NCI-H2029 treated with DMSO at 0.1 percent for 48 hours (cell line): Measurements from ENCODE around the gene CNOT8.
"Not testable (repeated sequence)": the region's sequence is repeated elsewhere in the genome, so short reads cannot be mapped to it uniquely, and the experiment has no call there.

ENCODE experiments used
- DNase-seq: peaks from one replicate; lab custom pipeline; 2025; lab: John Stamatoyannopoulos, UW

CNOT8 gene

DNA sequence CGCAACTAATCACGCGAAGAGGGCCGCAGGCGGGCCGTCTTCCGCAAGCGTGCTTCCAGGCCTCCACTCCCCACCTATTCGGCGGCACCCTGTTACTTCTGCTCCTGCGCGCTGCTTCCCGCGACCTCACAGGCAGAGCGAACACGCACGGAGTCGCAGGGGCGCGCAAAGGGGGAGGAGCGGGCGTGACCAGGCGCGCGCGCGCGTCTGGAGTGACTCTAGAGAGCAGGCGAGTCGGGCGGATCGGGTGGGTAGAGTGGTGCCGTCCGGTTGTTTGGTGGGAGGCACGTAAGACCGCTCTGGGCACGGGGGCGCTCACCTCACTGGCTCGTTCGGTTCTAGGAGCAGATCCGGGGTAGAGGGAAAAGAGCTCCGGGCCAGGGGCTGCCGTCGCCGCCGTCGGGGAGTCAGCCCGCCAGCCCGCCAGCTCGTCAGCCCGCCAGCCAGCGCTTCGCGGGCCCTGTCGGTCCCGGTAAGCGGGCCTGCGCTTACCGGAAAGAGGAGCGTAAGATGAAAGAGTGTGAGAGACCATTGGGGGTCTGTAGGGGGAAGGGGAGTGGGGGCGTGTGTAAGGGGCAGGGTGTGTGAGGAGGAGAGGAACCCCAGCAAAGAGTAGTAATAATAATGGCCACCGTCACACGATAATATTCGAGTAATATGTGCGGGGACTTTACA lies at the start of gene CNOT8:
TSS of gene CNOT8 (plus strand) at position 331 of the 675 bp plus-strand sequence. CDS start 4,652 bp downstream, outside the sequence.
- DNase-seq: peak; percentile 92

DNA sequence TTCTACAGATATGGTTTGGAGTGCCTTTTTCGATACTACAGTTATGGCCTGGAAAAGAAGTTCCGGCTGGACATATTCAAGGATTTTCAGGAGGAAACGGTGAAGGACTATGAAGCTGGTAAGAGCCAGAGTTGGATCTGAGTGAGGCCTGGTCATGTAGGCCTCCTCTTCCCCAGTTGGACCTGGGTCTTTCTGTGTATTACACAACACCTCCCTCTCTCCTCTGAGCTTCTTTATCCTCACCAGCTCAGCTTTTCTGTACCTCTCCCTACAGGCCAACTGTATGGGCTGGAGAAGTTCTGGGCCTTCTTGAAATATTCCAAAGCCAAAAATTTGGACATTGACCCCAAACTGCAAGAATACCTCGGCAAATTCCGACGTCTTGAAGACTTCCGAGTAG lies 47.2 kb upstream of the CNOT8 start:
- no peak for DNase-seq

DNA sequence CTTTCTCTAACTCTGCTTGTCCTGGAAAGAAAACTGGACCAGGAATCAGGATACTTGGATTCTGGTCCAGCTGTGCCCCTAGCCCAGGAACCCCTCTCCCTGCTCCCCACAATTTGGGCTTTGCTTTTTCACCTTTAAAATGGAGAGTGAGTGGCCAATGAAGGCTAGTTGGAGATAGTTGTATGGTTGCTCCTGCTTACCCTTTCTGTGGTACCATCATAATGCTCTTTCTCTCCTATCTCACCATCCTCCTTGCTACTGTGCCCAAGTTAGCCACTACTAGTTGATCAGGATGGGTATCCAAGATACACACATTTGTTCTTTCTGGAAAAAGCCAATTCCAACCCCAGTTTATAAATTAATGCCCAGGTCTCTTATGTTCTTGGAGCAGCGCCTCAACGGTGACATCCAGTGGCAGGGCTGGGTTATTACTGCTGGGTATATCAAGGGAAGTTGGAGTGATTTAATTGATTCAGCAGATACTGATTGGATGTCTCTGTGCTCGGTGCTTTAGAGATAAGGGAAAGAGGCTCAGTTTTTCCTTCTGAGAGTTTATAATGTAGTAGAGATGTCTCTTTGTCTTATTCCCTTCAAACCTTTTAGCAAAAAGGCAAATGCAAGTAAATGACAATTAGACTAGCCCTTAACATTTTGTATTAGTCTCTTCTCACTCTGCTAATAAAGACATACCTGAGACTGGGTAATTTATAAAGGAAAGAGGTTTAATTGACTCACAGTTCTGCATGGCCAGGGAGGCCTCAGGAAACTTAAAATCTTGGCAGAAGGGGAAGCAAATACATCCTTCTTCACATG lies 46.6 kb upstream of the CNOT8 start:
- peak; percentile 58 for DNase-seq

DNA sequence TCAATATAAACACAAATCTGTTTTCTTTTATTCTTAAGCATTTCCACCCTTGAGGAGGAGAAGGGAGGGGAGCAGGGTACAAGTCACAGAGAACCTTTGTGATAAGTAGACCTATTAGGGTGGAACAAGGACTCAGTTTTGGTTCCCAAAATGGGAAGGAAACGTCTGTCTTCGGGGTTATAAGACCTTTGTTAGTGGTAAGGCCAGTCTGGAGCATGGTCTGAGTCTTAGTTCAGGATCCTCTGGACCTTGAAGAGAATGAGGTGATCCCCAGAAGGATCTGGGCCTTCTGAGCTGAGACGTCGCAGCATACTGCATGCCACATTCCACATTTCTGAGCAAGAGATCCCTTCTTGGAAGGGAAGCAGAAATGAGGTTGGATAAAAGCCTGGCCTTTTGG lies 45.3 kb upstream of the CNOT8 start:
- no peak for DNase-seq

GRCh38 chr5:154813736-154814135 lies 44.7 kb upstream of the CNOT8 start:
- no peak for DNase-seq

DNA sequence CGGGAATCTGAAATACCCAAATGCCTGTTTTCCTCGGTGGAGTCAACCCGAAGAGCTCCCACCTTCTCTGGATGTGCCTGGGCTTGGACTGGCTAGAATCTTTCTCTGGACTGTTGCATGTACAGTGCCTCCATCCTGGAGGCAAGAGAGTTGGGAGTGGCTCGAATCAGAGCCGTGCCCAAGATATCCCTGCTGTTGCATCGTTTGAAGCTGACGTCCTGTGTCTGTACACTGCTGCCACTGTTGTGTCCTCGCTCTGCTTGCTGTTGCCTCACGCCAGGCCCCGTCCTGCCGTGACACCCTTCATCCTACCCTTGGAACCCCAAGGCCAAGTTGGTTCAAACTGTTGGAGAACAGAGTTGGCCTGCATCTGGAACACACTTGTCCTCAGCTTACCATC lies 43.4 kb upstream of the CNOT8 start:
- no peak for DNase-seq

DNA sequence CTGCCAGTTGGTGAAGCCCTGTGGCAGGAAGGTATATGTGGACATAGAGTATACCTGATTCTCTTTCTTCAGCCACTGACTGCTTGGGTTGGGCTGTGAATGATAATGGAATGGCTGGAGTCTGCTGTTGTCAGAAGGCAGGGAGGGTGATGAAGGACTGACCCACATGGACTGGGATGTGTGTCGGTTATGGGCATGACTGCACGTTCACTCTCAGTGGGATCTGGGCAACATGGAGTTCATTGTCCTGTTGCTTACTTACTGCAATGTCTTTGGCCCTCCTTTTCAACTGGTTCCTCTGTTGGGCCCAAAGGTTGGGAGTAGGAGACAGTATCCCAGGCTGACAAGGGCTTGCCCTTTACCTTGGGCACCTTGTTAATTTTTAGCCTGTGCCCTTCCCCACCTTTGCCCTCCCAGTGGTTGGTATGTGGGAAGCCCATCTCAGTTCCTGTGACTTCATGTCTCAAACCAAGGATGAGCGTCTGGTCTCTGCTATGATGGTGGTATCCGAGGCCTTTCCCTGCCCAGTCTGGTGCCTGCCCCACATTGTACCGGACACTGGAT lies 42.7 kb upstream of the CNOT8 start:
- no peak for DNase-seq

- no peak for DNase-seq
Measured at GRCh38 chr5:154816891-154817492, 41.4 kb upstream of the CNOT8 start.

DNA sequence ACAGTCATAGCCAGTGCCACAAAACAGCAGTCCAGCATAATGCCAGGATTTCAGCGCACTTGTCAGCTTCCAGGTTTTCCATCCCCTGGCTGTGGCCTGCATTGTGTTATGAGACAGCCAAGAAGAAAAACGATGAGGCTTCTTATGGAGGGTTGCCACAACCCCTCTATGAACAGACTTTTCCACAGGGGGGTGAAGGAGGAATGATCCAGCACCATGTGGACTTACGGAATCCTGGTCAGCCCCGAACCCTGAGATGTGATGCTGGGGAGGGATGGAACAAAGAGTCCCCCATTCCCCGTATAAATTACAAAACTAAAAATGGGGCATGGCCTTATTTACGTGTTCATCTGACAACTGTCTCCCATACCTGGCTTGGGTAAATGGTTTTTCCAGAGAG lies 40.6 kb upstream of the CNOT8 start:
- DNase-seq: no peak

DNA sequence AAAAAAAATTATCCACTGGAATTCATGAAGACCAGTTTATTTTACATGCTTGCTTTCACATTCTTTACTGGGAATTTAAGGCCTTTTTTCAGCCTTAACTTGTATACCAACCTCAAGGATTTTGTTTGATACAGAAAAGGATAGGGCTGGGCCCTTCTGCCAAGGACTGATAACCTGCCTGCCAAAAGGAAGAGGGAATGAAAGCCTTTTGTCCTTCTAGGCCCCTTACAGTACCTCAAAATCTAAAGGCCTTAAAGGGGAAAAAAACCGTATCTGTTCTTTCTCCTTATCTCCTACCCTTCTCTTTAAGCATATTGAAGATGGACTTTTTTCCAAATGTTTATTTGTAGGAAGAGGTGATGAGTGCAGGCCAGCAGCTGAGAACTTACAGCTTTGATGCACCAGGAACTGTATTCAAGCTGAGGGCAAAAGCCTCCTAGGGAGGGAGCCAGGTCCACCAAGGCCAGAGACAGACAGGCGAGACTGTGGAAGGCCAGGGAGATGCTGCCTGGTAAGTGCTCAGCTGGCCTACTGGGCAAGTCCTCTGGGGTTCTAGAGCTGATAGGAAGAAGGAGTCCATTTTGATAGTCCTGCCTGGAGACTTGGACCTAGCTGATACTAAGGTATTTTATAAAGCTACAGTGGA lies 39.8 kb upstream of the CNOT8 start:
- DNase-seq: no peak

DNA sequence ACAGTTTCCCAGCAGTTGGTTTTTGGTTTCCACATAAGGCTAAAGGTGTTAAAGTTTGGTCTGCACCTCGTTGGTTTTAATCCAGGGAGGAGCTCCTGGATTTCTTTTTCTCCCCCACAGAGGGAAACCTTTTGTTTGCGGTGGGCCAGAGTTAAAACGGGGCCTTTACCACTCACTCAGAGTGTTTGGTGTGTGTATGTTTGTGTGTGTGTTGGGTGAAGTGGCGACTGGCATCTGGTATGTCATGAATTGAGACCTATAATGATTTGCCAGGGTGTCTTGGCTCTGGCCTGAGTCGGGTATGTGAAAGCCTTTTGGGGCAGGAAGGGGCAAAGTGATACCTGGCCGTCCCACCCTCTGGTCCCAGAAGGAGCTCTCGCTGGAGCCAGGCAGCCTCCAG lies 38.9 kb upstream of the CNOT8 start:
- no peak for DNase-seq

DNA sequence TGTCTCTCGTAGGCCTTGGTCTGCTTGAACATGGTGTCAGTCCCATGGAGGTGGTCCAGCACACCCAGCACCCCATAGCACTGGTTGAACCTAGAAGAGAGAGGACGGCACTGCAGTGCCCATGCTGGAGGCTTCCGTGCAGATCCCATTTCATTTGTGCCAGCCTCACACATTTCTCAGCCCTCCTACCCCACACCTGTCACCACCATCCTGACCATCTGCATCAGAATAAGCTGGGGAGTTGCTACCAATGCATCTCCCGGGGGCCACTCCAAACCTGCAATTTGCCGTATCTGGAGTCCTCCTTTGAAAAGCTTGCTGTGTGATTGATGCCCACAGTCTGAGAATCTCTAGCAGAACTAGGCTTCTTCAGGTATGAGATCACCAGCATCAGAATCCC lies 38.0 kb upstream of the CNOT8 start:
- no peak for DNase-seq

DNA sequence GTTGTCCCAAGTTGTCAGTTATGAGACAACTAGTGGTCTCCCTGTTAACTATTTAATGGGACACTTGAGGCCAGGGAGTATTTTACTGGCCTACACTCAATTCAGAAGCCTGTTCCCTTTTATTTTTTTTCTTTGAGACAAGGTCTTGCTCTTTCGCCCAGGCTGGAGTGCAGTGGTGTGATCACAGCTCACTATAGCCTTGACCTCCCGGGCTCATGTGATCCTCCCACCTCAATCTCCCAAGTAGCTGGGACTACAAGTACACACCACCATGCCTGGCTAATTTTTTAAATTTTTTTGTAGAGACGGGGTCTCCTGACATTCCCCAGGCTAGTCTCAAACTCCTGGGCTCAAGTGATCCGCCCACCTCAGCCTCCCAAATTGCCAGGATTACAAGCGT lies 35.5 kb upstream of the CNOT8 start:
- not testable (repeated sequence) for DNase-seq

- no peak for DNase-seq
Measured at GRCh38 chr5:154823605-154824004, 34.8 kb upstream of the CNOT8 start.

DNA sequence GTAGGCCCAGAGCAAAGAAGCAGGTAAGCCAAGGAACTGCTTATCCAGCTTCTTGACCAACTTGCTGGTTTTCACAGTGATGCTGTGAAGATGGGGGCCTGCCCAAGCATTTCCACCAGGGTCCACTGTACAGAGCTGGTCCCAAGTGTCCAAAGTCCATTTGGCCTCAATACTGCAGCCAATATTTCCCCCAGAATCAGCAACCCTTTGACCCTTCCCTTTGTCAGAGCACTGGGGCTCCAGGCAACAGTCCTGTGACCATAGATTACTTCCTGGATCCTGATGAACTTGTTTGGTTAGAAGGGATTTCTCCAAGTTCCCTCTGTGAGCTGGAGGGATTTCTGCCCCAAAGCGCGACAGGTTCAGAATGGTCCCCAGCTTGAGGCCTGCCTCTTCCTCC lies 34.4 kb upstream of the CNOT8 start:
- DNase-seq: no peak

GRCh38 chr5:154829181-154829588 lies 29.2 kb upstream of the CNOT8 start:
- DNase-seq: peak; percentile 93

DNA sequence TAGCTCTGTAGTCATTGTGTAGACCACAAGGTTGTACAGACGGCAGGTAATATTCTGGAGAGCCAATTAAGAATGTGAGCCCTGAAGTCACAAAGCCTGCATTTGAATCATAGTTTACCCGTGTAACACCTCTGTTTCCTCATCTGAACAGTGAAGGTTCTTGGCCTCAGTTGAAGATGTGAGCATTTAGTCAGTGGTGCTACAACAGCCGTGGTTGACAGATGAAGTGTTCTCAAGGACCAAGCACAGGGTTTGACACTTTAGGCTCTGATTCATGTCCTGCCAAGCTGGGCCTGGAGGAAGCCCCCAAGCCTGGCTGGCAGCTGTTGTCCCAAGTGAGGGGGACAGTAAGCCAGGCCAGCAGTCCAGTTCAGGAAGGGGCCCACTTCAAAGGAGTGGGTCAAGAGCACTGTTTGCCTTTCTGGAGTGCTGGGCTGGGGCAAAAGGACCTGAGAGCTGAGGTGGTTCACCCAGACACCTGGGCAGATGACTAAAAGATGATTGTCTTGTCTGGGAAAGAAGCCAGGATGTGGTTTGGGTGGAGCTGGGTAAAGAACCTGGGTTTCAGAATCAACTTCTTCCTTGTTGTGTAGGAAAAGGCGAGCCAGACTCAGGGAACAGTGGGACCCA lies 28.7 kb upstream of the CNOT8 start:
- DNase-seq: peak; percentile 95

DNA sequence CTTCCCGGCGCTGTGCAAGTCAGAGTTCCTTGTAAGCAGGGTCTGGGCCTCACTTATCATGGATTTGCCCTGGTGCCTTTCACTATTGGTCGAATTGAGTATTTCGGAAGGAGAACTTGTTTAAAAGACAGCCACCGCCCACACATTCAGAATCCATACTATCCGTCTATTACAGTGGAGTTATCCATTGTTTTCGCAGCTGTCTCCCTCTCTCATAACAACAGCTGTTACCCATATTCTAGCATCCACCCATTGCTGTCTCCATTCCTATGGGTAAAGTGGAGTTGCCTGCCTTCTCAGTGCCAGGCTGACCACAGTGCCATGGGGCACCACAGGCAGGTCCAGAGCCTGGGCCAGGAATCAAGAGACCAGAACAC lies 28.2 kb upstream of the CNOT8 start:
- DNase-seq: no peak

- no peak for DNase-seq
Measured at GRCh38 chr5:154830596-154830995, 27.8 kb upstream of the CNOT8 start.

GRCh38 chr5:154831451-154831850 lies 27.0 kb upstream of the CNOT8 start:
- DNase-seq: no peak

DNA sequence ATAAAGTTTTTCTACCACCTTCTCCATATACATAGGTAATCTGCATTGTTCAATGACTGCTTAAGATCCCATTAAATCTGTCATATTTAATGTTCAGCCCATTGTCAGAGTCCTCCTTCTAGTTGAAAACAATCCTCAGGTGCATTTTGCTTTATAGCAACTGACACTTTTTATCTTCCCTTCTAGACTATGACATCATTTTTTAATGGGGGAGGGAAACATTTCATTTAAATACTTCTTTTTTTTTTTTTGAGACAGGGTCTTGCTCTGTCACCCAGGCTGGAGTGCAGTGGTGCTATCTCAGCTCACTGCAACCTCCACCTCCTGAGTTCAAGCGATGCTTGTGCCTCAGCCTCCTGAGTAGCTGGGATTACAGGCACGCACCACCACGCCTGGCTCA lies 25.6 kb upstream of the CNOT8 start:
- not testable (repeated sequence) for DNase-seq

- peak; percentile 52 for DNase-seq
Measured at GRCh38 chr5:154834053-154834452, 24.4 kb upstream of the CNOT8 start.
